HG02678 (cell line): ENCODE results near the gene PTPN14.
"Not testable (repeated sequence)": the region's sequence is repeated elsewhere in the genome, so short reads cannot be mapped to it uniquely, and the experiment has no call there.

Experiments used
- ATAC-seq: cut with Tn5 transposase; IDR thresholded peaks from one replicate; pipeline ENCODE4 v1.9.1; 2021; ENCODE audit warnings: mild to moderate bottlenecking, moderate library complexity; ENCODE audit not compliant: unreplicated experiment

Gene PTPN14

GRCh38 chr1:214513394-214513793 is 38.0 kb downstream of the PTPN14 start:
- ATAC-seq: no peak

GRCh38 chr1:214511639-214511998 is 39.8 kb downstream of the PTPN14 start:
- no peak for ATAC-seq

DNA sequence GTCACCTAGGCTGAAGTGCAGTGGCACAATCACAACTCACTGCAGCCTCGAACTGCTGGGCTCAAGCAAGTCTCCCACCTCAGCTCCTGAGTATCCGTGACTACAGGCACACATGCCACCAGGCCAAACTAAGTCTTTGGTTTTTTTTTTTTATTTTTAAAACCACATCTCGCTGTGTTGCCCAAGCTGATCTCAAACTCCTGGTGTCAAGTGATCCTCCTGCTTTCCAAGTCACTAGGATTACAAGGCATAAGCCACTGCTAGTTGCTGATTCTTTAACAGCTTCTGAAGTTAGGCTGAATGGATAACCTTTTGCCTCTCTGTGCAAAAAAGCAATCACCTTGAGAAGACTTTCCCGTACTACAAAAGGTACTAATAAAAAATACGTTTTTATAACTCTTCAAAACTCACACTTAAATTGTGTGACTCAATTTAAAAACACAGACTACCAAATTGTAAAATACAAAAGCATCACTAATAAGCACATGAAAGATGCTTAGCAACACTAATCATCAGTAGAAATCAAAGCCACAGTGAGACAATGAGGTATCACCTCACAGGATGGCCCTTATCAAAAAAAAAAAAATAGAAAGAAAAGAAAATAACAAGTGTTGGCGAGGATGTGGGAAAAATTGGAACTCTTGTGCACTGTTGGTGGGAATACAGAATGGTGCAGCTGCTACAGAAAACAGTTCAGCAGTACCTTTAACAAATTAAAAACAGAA is 40.3 kb downstream of the PTPN14 start:
- ATAC-seq: no peak

DNA sequence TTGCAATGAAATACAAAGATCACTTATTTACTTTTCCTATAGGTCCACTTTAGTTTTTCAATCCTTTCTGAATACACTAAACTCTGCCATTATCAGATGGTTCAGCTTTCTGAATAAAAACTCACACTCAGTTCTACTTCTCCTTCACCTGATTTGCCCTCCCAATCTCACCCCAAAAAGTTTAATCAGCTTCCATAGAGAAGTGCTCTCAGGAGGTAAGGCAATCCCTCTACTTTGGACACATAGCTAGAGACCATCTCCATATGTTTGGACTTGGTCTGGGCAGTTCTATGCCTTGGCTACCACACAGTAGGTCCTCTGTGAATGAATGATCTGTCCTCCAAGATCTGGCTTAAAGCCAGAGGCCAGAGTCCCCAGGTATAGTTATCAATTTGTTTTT is 40.9 kb downstream of the PTPN14 start:
- no peak for ATAC-seq

DNA sequence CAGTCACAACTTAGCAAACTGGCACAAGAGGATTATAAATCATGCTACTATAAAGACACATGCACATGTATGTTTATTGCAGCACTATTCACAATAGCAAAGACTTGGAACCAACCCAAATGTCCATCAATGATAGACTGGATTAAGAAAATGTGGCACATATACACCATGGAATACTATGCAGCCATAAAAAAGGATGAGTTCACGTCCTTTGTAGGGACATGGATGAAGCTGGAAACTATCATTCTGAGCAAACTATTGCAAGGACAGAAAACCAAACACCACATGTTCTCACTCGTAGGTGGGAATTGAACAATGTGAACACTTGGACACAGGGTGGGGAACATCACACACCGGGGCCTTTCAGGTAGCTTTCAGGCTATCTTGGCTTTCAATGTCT is 41.8 kb downstream of the PTPN14 start:
- not testable (repeated sequence) for ATAC-seq

DNA sequence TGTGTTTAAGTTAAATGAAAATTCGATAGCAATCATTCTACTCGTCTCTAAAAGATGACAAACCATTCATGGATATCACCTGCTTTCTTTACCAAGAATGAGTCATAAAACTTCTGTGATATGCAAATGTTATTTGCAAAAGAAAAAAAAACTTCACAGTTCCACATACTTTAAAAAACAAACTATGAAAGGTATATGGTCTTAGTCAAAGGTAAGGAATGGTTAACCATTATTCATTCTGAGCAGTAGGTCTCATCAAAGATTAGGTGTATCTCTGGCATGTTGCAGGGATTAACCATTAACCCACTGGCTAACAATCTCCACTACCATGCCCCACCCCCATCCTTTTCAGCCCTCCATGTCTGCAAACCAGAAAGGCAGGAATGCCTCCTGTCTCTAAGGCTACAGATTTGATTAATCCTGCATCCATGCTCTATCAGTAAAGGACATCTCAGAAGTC is 44.4 kb downstream of the PTPN14 start:
- peak; percentile 64 for ATAC-seq

DNA sequence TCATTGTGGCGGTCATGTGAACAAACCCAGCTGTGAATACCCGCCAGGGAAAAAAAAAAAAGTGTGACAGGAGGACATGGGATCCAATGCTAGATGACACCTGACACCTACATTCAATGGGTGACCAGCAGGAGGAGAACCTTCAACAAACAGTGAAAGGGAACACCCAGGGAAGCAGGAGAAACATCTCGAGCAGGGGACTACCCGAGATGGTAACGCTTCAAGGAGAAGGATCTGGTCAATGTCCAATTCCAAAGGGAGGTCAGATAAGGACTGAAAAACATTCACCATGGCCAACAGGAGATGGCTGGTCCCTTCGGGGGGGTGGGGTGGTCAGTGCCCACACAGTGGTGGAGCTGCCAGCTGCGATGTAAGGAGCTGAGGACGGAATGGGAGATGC is 46.3 kb downstream of the PTPN14 start:
- no peak for ATAC-seq

- no peak for ATAC-seq
Measured at GRCh38 chr1:214504330-214504729, 47.1 kb downstream of the PTPN14 start.

DNA sequence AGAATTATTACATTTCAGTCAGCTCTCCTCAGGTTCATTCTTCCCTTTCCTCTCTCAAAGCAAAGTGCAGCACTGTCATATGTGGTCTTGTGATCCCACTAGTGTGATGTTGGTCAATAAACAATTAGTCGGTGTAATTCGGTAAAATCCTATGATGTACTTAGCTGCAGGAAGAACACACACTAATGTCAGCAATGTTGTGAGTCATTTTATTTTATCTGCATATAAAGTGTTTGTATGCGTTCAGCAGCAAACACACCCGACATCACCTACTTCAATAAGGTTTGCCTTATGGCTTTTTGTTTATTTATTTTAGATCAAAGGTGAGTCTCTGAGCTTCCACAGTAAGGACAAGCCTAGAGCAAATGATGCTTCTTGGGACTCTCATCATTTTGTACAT is 47.8 kb downstream of the PTPN14 start:
- ATAC-seq: no peak

DNA sequence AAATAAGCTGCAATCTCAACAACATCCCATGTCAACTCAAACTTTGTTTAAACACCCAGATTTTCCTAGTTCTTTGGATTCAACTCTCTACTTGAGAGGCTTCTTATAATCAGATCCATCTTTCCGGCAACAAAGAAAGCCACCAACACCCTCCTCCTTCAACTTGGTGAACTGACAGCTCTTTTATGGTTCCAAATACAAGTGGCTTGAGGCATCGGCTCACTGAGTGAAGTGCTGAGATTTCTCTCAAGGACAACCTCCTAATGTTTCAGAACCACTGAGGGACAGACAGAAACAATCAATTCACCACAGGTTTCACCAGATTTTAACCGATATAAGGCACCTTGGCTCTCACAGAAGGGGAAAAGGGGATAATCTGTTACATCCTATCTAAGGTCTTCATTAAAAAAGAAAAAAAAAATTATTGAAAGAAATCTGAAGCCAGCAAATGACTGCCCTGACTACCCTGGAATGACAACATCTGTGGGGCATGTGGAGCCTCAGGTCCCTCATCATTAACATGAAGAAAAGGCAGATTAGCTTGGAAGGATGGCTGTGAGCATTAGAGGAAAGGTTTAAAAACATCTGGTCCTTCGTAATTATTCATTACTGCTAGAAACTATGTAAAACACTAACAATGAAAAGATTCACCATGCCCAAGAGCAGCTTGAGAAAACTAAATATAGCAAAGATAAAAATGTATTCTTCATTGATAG is 50.9 kb downstream of the PTPN14 start:
- no peak for ATAC-seq

DNA sequence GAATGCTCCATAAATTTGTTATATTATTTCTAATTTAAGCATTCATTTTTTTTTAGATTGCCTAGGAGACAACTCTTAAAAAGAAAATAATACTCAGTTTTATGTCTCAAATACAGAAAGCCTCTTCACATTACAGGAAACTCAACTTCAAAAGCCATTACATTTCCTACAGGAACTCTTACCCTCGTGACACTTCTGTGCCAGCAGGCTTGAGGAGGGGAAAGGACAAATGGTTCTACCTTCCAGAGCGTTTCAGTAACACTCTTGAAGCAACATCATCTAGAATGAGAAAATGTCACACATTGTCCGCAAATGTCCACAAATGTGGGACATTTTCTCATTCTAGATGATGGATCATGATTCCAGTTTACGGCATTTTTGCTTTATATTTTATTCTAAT is 51.7 kb downstream of the PTPN14 start:
- no peak for ATAC-seq

GRCh38 chr1:214498021-214498420 is 53.4 kb downstream of the PTPN14 start:
- no peak for ATAC-seq

- no peak for ATAC-seq
Measured at GRCh38 chr1:214496126-214496525, 55.3 kb downstream of the PTPN14 start.

DNA sequence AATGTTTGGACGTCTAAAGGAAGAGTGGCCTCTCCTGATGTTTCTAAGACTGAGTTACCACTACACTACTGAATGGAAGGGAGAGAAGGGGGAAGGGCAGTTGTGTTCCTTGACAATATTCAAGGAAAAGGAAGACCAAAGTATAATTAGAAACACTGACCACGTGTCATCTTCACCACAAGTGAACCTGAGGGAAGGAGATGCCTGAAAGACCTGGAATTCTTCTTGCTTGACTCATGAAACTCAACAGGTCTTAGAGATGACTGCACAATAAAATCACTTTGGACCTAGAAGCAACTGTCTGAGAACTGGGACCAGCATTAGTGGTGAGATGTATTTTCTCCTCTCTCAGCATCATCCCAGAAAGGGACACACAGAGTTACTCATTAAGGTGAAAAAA is 56.7 kb downstream of the PTPN14 start:
- no peak for ATAC-seq

DNA sequence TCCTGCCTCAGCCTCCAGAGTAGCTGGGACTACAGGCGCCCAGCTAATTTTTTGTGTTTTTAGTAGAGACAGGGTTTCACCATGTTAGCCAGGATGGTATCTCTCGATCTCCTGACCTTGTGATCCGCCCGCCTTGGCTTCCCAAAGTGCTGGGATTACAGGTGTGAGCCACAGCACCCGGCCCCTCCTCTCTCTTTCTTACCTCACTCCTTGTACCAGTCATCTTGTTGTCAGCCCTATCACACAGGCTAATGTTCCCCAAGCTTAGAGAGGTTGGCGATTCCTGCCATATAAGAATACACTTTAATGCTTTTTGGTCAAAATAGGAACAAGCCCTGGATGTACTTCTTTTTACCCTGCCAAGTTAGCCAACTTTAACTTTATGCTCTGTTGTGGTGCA is 57.2 kb downstream of the PTPN14 start:
- not testable (repeated sequence) for ATAC-seq

DNA sequence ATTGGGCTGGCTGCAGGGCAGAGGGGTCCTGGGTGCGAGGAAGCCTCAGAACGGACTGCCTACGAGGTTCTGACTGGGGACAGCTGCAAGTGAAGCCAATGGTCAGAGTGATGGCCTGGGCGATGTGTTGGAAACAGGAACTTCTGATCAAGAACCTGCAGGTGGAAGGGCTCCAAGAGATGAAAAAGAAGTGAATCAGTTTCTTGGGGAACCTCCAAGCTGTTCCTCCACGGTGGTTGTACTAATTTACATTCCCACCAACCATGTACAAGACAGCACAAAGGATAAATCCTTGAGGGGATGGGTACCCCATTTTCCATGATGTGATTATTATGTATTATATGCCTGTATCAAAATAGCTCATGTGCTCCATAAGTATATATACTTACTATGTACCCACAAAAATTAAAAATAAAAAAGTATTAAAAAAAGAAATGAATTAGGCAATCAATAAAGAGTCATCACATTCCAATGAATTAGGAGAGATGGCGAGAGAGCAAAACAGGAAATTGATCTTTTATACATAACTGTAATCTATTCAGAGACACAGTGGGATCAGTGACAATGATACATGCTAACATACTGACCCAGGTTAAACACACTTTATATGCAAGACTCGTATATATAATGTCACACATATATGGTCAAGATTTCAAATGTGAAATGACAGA is 58.1 kb downstream of the PTPN14 start:
- ATAC-seq: no peak

- ATAC-seq: no peak
Measured at GRCh38 chr1:214492401-214493075, 58.9 kb downstream of the PTPN14 start.

- no peak for ATAC-seq
Measured at GRCh38 chr1:214491468-214492146, 59.8 kb downstream of the PTPN14 start.

GRCh38 chr1:214485151-214485550 is 66.3 kb downstream of the PTPN14 start:
- no peak for ATAC-seq

GRCh38 chr1:214483180-214483579 is 68.2 kb downstream of the PTPN14 start:
- ATAC-seq: not testable (repeated sequence)
